ENCODE measurements around the gene DDR1.

GRCh38 chr6:30940361-30940986, 56.2 kb downstream of the DDR1 start, which contains the start of gene MUCL3:
- no peak for TF ChIP-seq TAF1 (IDR thresholded peaks at IDR 0.05; ENCODE audit: low read depth)
- no peak for TF ChIP-seq MAX (IDR thresholded peaks at IDR 0.05)
- no peak for TF ChIP-seq NFIC (IDR thresholded peaks at IDR 0.05)
- TF ChIP-seq FOXM1 (IDR thresholded peaks at IDR 0.05; ENCODE audit: borderline replicate concordance, low read depth) = no peak
- TF ChIP-seq EGR1 (IDR thresholded peaks at IDR 0.05) = no peak
- TF ChIP-seq EP300 (IDR thresholded peaks at IDR 0.05; ENCODE audit: borderline replicate concordance) = no peak
- TF ChIP-seq REST (IDR thresholded peaks at IDR 0.05; ENCODE audit: low read depth) = no peak
- TF ChIP-seq ZBTB7A (IDR thresholded peaks at IDR 0.05; ENCODE audit: low read depth) = no peak
- no peak for TF ChIP-seq TEAD4 (IDR thresholded peaks at IDR 0.05)
- TF ChIP-seq YY1 (IDR thresholded peaks at IDR 0.05; ENCODE audit: low read depth) = no peak
- no peak for TF ChIP-seq RAD21 (IDR thresholded peaks at IDR 0.05; ENCODE audit: low read depth)
